Keratinocyte (primary cell): ENCODE results near the gene ZNF710.
A peak's percentile ranks its signal among the peaks of the same experiment; 100 is the strongest.

Experiments
- CTCF ChIP-seq, 3 experiments: IDR thresholded peaks in 1 of 3; conservative IDR thresholded peaks in 1 of 3; optimal IDR thresholded peaks in 1 of 3; 2 replicates in 2 of 3; 3 replicates in 1 of 3; pipeline versions ENCODE3 to v1.5.1; 2011; ENCODE audit warnings: low read length in 3 of 3, mild to moderate bottlenecking in 3 of 3, moderate library complexity in 2 of 3, control low read depth in 1 of 3, inconsistent platforms in 1 of 3; ENCODE audit not compliant: insufficient read depth in 2 of 3; ENCODE audit errors: extremely low read depth in 1 of 3
- EZH2 ChIP-seq: IDR thresholded peaks from one replicate; pipeline ENCODE4 v1.6.1; 2012; ENCODE audit warnings: inconsistent platforms, mild to moderate bottlenecking, low read length, moderate library complexity

- TF ChIP-seq CTCF (optimal IDR thresholded peaks at IDR 0.05 in 1 of 3, IDR thresholded peaks at IDR 0.05 in 1 of 3, conservative IDR thresholded peaks at IDR 0.05 in 1 of 3; ENCODE audit: extremely low read depth in 1 of 3, insufficient read depth in 2 of 3, low read length in 3 of 3) (peak; percentile 20 to 45 (median 41)), EZH2 (no peak)
These were observed 86.5 kb downstream of the ZNF710 start for GRCh38 chr15:90087454-90088154.
